Mesenchymal stem cell (in vitro differentiated cells and primary cell): Measurements from ENCODE around the gene RGS14.
A peak's percentile ranks its signal among the peaks of the same experiment; 100 is the strongest.

Experiments
- DNase-seq: peaks from one replicate; pipeline ENCODE4 v3.0.0-alpha.2; 2013
- H2AFZ ChIP-seq: one replicate; pipeline ENCODE4 v1.6.1; 2013; ENCODE audit warnings: low read depth, mild to moderate bottlenecking, control low read depth, inconsistent platforms, low read length, moderate library complexity
- H2AK5ac ChIP-seq: 2 replicates; pipeline ENCODE4 v1.6.1; 2013; ENCODE audit warnings: low read length, moderate library complexity, mild to moderate bottlenecking, inconsistent platforms; ENCODE audit not compliant: severe bottlenecking
- H2BK120ac ChIP-seq: one replicate; pipeline ENCODE4 v1.6.1; 2013; ENCODE audit warnings: low read depth, mild to moderate bottlenecking, inconsistent platforms, low read length, moderate library complexity
- H2BK12ac ChIP-seq, 2 experiments: one replicate each; pipeline ENCODE4 v1.6.1; 2013; ENCODE audit warnings: inconsistent platforms in 2 of 2, low read length in 2 of 2, mild to moderate bottlenecking in 2 of 2, moderate library complexity in 2 of 2, control low read depth in 1 of 2
- H2BK15ac ChIP-seq: one replicate; pipeline ENCODE4 v1.6.1; 2013; ENCODE audit warnings: mild to moderate bottlenecking, low read depth, inconsistent platforms; ENCODE audit not compliant: poor library complexity, severe bottlenecking
- H2BK5ac ChIP-seq: 2 replicates; pipeline ENCODE4 v1.6.1; 2013; ENCODE audit warnings: low read depth, mild to moderate bottlenecking, low read length, control low read depth, inconsistent platforms; ENCODE audit not compliant: poor library complexity, severe bottlenecking
- H3K14ac ChIP-seq, 2 experiments: one replicate each; pipeline ENCODE4 v1.6.1; 2013; ENCODE audit warnings: inconsistent platforms in 2 of 2, low read length in 2 of 2, control low read depth in 1 of 2, mild to moderate bottlenecking in 1 of 2, moderate library complexity in 1 of 2
- H3K18ac ChIP-seq, 2 experiments: one replicate each; pipeline ENCODE4 v1.6.1; 2013; ENCODE audit warnings: inconsistent platforms in 2 of 2, low read length in 2 of 2, control low read depth in 1 of 2, low read depth in 1 of 2, mild to moderate bottlenecking in 1 of 2
- H3K23ac ChIP-seq, 2 experiments: one replicate each; pipeline ENCODE4 v1.6.1; 2013; ENCODE audit warnings: inconsistent platforms in 2 of 2, low read length in 2 of 2, mild to moderate bottlenecking in 2 of 2, moderate library complexity in 2 of 2, control low read depth in 1 of 2
- H3K27ac ChIP-seq: 2 replicates; pipeline ENCODE4 v1.5.1; 2013; ENCODE audit warnings: mild to moderate bottlenecking, moderate library complexity, low read length, control low read depth, inconsistent platforms; ENCODE audit not compliant: poor library complexity, severe bottlenecking
- H3K27me3 ChIP-seq, 2 experiments: 2 replicates each; pipeline versions ENCODE4 v1.6.1 to v1.7.0; 2013; ENCODE audit warnings: low read length in 2 of 2, mild to moderate bottlenecking in 2 of 2, moderate library complexity in 2 of 2, control low read depth in 1 of 2, inconsistent platforms in 1 of 2; ENCODE audit not compliant: control insufficient read depth in 1 of 2, insufficient read depth in 1 of 2
- H3K36me3 ChIP-seq, 2 experiments: 2 replicates each; pipeline versions ENCODE4 v1.6.1 to v1.7.0; 2013; ENCODE audit warnings: low read length in 2 of 2, control low read depth in 1 of 2, inconsistent platforms in 1 of 2, low read depth in 1 of 2, mild to moderate bottlenecking in 1 of 2; ENCODE audit not compliant: insufficient read depth in 2 of 2, control insufficient read depth in 1 of 2
- H3K4ac ChIP-seq, 2 experiments: one replicate each; pipeline ENCODE4 v1.6.1; 2013; ENCODE audit warnings: inconsistent platforms in 2 of 2, low read length in 2 of 2, mild to moderate bottlenecking in 2 of 2, moderate library complexity in 2 of 2, control low read depth in 1 of 2, low read depth in 1 of 2
- H3K4me1 ChIP-seq: 2 replicates; pipeline ENCODE4 v1.6.1; 2013; ENCODE audit warnings: low read depth, low read length, control low read depth; ENCODE audit not compliant: control insufficient read depth, insufficient read depth
- H3K4me2 ChIP-seq: 2 replicates; pipeline ENCODE4 v1.6.1; 2013; ENCODE audit warnings: low read length, mild to moderate bottlenecking, inconsistent platforms; ENCODE audit not compliant: poor library complexity, severe bottlenecking
- H3K4me3 ChIP-seq, 2 experiments: 2 replicates each; pipeline versions ENCODE4 v1.5.1 to v1.7.0; 2013; ENCODE audit warnings: low read length in 2 of 2, mild to moderate bottlenecking in 2 of 2, control low read depth in 1 of 2, low read depth in 1 of 2; ENCODE audit not compliant: insufficient read depth in 1 of 2
- H3K79me1 ChIP-seq: replicated peaks from 2 replicates; pipeline ENCODE4 v1.6.1; 2013; ENCODE audit warnings: mild to moderate bottlenecking, control low read depth, low read length, inconsistent platforms; ENCODE audit not compliant: poor library complexity, severe bottlenecking
- H3K9ac ChIP-seq: 2 replicates; pipeline ENCODE4 v1.7.0; 2013; ENCODE audit warnings: mild to moderate bottlenecking, low read length, moderate library complexity
- H3K9me3 ChIP-seq: 2 replicates; pipeline ENCODE4 v1.7.0; 2013; ENCODE audit warnings: mild to moderate bottlenecking, low read length; ENCODE audit not compliant: control insufficient read depth
- H4K8ac ChIP-seq: one replicate; pipeline ENCODE4 v1.6.1; 2013; ENCODE audit warnings: inconsistent platforms, mild to moderate bottlenecking, low read length, moderate library complexity
- H4K91ac ChIP-seq: one replicate; pipeline ENCODE4 v1.6.1; 2013; ENCODE audit warnings: mild to moderate bottlenecking, low read length, inconsistent platforms
- WGBS: methylation state at CpG from one replicate; pipeline ENCODE4 v1.1.7; 2013; ENCODE audit warnings: mixed read lengths; 5-methylcytosine and 5-hydroxymethylcytosine counted together

RGS14 gene

GRCh38 chr5:177369645-177370440, 12.1 kb downstream of the RGS14 start:
- peaks cover 0 to 36% of the 10 kb centered on the region in 2 experiments for H3K27me3 ChIP-seq
- H3K18ac ChIP-seq: peak overlapping the region in 1 of 2 experiments; percentile 6
- no peak overlapping the region for H3K14ac ChIP-seq
- no peak overlapping the region for H3K4me3 ChIP-seq
- H3K36me3 ChIP-seq: peaks cover 0 to 14% of the 10 kb centered on the region in 2 experiments
- H2BK15ac ChIP-seq: peak overlapping the region; percentile 7
- peak overlapping the region; percentile 34 for H2AK5ac ChIP-seq
- H3K4me1 ChIP-seq: peaks cover 40% of the 10 kb centered on the region
- H3K9me3 ChIP-seq: no peaks in the 10 kb centered on the region
- no peak overlapping the region for H3K27ac ChIP-seq
- no peak overlapping the region for H3K23ac ChIP-seq
- H2BK12ac ChIP-seq: peak overlapping the region in 1 of 2 experiments; percentile 49
- no peak overlapping the region for H2AFZ ChIP-seq
- WGBS: 85% methylated on average over 11 of the region's 11 CpGs
- no peak overlapping the region for H2BK120ac ChIP-seq
- H3K4me2 ChIP-seq: no peak overlapping the region
- no peak overlapping the region for H3K9ac ChIP-seq
- no peak overlapping the region for H3K4ac ChIP-seq
- H3K79me1 ChIP-seq: peaks cover 10% of the 10 kb centered on the region
- H4K8ac ChIP-seq: no peak overlapping the region
- H4K91ac ChIP-seq: no peak overlapping the region
- DNase-seq: no peak
- no peak overlapping the region for H2BK5ac ChIP-seq

GRCh38 chr5:177370488-177371119, 12.9 kb downstream of the RGS14 start:
- Histone ChIP-seq H2AFZ (no peak overlapping the region), H3K4ac (no peak overlapping the region), H2BK120ac (no peak overlapping the region), H2BK15ac (peak overlapping the region; percentile 38), H3K4me3 (peak overlapping the region; percentile 59 to 80), H3K36me3 (peaks cover 0 to 14% of the 10 kb centered on the region in 2 experiments), H2AK5ac (peak overlapping the region; percentile 16), H4K91ac (no peak overlapping the region), H3K4me1 (peaks cover 39% of the 10 kb centered on the region), H3K9me3 (no peaks in the 10 kb centered on the region), H3K79me1 (peaks cover 10% of the 10 kb centered on the region), H3K9ac (no peak overlapping the region), H3K23ac (no peak overlapping the region), H3K14ac (no peak overlapping the region), H3K18ac (no peak overlapping the region), H3K27ac (no peak overlapping the region), H4K8ac (peak overlapping the region; percentile 63), H2BK12ac (peak overlapping the region in 1 of 2 experiments; percentile 49), H3K4me2 (peak overlapping the region; percentile 60), H2BK5ac (no peak overlapping the region), H3K27me3 (peaks cover 0 to 43% of the 10 kb centered on the region in 2 experiments)
- peak; percentile 93 for DNase-seq
- WGBS: 8% methylated on average over 35 of the region's 42 CpGs

GRCh38 chr5:177371120-177372033, 13.7 kb downstream of the RGS14 start:
- Histone ChIP-seq H2BK15ac (no peak overlapping the region), H3K9me3 (no peaks in the 10 kb centered on the region), H2BK12ac (peak overlapping the region in 1 of 2 experiments; percentile 51), H3K18ac (peak overlapping the region; percentile 45 to 54), H3K36me3 (peaks cover 0 to 14% of the 10 kb centered on the region in 2 experiments), H3K4me1 (peaks cover 31% of the 10 kb centered on the region), H3K4me2 (peak overlapping the region; percentile 60), H3K27ac (peak overlapping the region; percentile 17), H2BK120ac (no peak overlapping the region), H3K4ac (peak overlapping the region; percentile 45 to 46), H4K8ac (peak overlapping the region; percentile 63), H4K91ac (peak overlapping the region; percentile 62), H3K27me3 (peaks cover 0 to 43% of the 10 kb centered on the region in 2 experiments), H3K23ac (no peak overlapping the region), H3K4me3 (peak overlapping the region; percentile 59 to 80), H3K79me1 (peaks cover 10% of the 10 kb centered on the region), H2BK5ac (no peak overlapping the region), H3K9ac (peak overlapping the region; percentile 78), H2AFZ (peak overlapping the region; percentile 56), H2AK5ac (peak overlapping the region; percentile 64), H3K14ac (peak overlapping the region in 1 of 2 experiments; percentile 64)
- DNase-seq: no peak
- WGBS: 63% methylated on average over 21 of the region's 26 CpGs
